Hematopoietic multipotent progenitor cell treated with erythropoietin and hydrocortisone succinate and interleukin-3 and kit ligand, for 4 days (in vitro differentiated cells): ENCODE measurements around the gene ZMYND19.
A peak's percentile ranks its signal among the peaks of the same experiment; 100 is the strongest.
"Not testable (repeated sequence)": the region's sequence is repeated elsewhere in the genome, so short reads cannot be mapped to it uniquely, and the experiment has no call there.

Experiments used
- DNase-seq: peaks from one replicate; pipeline ENCODE4 v3.0.0-alpha.2; 2015

The ZMYND19 gene

DNA sequence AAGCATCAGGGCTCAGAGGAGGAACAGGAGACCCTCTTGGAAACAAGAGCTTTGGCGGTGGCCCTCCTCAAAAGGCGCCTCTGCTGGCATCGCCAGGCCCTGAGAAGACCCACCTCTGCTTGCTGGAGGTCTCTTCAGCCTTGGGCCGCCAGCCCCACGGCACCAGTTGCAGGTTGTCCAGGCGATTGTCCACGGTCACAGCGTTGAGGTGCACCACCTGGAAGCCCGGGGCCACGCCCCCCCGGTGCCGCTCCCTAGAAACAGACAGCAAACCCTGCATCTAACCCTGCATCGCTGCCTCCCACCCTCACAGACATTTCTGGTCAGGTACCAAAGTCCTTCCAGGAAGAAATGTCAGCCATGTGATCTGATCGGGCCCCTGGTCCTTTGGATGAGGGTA is 3.5 kb downstream of the ZMYND19 start:
- no peak for DNase-seq

DNA sequence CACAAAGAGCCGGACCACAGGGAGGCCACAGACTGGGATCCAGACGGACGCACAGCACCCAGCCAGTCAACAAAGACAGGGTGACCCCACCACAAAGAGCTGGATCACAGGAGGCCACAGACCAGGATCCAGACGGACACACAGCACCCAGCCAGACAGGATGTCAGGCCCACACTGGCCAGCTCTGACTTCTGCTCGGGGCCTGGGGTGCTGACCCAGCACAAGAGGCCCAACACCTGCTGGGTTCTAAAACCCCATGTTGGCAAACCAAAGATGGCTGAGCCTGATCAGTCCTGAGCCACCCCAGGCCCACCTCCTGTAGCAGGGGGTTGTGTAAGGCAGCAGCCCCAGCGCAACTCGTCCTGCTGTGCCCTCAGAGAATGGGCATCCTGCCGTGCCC is 6.4 kb downstream of the ZMYND19 start:
- DNase-seq: no peak

DNA sequence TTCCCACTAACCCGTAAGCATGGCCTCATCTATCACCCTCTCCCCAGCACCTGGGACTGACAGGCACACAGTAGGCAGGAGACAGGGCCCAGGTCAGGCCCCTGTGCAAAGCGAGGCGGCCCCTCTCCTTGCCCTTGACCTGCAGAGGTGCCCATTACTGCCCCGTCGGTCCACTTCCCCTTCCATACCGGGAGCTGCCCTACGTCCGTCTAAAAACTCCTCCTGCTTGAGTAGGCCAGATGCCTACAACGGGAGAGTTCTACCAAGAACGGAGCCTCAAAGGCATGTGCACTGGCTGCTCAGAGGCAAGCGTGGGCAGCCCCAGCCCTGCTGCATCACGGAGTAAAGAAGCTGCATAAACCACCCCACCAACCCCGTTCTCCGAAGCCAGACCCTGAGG is 7.0 kb downstream of the ZMYND19 start:
- DNase-seq: no peak

DNA sequence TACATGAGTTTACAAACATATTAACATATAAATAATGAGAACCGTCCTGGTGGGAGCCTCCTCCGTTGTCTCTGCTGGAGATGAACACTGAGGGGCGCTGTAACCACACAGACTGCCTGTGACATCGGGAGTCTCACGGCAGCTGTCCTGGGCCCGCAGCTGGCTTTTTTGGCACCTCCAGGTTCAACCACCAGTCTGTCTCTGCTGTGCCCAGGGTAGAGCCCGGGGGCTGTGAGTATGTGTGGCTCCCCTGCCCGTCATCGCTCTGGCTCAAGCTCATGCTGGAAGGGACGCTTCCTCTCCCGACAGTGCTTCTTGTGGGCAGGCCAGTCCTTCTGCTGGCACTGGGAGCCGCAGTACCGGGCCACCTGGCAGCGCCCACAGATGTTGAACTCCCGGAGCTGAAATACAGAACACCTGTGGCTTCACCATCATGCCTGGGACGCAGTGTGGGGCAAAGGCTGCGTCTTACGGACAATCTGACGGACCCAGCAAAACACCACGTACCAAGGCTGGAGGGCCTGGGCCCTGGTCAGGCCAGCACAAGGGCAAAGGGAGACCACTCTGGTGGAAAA is 7.9 kb downstream of the ZMYND19 start:
- peak; percentile 62 for DNase-seq

DNA sequence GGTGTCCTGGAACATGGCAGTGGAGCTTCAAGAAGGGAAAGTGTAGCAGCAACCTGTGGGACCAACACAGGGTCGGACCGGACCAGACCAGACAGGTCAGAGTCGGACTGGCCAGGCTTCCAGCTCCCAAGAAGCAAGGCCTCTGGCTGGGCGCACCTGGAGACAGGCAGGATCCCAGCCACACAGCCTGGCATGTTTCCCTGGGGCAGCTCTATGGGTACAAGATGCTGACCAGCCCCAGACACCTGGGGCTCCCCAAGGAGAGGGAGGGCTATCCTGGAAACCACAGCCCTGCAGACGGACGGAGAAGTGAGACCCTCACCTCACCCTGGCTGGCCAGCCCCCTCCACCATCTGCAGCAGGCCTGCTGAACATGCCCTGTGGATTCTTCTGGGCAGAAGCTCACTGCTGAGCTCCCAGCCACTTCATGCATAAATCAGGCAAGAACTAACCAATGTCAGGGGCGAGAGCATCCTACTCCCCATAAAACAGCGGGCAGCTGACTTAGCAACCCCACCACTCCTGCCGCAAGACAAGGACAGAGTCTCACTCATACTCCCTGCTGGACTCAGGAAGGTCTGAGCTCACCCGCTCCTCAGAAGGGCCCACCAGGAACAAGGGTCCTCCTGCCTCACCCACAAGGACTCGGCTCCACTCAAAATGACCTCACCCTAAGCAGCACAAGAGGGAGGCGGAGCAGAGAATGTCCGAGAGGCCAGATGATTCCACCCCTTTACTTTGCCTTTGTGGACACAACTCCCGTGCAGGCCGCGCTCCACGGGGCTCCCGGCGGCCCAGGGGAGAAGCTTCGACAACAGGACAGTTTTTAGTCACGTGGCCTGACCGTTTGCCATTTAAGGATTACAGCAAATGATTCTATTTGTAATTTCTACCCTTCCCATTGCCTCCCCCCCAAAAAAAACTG is 8.7 kb downstream of the ZMYND19 start:
- DNase-seq: no peak

DNA sequence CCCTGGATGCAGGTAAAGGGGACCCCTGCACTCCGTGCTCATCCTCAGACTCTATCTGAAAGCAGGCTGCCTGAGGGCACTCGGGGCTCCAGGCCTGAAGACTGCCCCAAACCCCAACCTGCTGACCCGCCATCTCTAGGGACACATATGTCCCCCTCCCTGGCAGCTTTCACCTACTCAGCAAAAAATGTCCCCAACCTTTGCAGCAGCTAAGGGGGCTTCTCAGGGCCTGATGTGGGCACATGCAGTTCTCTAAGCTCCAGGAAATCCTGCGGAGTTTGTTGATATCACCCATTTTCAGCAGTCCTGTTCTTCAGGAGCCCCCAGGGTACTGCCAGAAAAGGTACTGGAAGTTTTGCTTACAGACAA is 9.4 kb downstream of the ZMYND19 start:
- DNase-seq: no peak

DNA sequence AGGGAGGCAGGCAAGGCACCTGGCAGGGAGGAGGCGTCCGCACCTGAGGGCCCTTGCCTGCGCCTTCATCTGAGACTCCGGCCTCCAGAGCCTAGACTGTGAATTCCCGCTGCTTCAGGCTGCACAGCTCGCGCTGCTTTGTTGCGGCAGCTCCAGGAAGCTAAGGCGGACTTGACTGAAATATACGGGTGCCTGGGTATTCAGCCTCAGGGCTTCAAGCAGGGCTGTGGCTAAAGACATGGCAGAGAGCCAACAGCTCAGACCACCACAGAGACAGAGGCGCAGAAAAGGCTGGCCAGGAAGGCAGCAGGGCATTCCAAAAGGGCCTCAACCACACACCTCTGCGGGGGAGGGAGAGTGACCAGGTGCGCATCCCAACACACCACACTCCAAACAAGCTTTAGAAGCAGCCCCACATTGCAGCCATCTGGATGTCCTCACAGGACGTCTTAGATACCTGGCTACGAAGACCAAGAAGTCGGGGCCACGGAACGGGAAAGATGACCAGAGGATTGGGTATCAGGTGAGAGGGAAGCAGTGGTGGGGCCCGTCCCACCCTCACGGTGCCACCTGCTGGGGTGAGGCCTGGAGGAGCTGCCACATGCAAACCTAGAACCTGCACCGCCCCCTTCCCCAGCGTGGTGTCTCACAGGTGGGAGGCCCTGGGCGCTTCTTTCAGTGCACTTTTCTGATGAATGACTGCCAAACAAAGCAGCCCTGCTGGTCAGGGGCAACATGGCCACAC is 9.9 kb downstream of the ZMYND19 start:
- DNase-seq: peak; percentile 32

DNA sequence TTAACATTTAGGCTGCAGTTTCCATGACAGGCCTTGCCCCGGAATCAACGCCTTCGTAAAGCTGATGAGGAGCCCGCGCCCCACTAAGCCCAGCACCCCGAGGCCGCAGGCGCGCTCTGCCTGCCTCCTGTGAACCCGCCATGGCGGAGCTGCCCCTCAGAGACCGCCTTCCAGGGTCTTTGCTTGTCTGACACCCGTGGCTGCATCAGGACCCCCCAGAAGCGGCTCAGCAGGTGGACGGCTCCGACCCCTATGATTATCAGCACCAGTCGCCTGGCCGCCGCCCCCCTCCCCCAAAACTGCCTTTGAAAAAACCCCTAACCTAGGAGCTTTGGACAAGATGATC is 11.1 kb downstream of the ZMYND19 start:
- no peak for DNase-seq

DNA sequence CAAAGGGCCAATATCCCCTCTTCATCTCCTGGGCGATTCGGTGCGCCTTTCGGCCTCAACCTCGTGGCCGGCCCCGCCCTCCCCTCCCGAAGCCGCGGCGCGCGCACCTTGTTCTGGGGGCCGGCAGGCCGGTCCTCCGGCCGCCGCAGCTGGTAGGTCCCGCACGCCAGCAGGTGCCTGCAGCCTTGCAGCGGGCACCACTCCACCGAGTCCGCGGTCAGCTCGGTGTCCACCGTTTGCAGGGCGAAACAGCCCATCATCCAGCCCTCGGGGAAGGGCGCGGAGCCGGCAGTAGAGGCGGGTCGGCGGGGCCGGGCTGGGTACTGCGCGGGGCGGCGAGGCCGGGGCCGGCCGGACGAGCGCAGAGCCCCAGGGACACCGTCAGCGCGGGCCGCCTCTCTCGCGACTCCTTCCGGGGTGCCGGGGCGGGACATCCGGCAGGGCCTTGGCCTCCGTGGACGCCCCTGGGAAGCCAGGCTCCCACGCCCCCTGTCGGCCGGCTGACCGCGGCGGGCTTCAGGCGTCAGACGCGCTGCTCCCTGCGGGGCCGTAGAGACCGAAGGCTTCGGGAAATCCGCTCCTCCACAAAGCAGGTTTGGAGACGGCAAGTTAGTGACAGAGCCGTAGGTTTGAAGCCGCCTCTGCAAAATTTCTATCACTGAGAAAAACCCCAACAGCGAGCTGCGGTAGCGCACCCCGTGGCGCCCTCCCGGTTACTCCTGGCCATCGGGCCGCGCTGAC is 11.6 kb downstream of the ZMYND19 start, which contains the start of gene DPH7:
Gene DPH7 (minus strand): TSS at position 408 of the 741 bp plus-strand sequence. CDS start 148 bp downstream, at position 260.
- DNase-seq: peak; percentile 97

DNA sequence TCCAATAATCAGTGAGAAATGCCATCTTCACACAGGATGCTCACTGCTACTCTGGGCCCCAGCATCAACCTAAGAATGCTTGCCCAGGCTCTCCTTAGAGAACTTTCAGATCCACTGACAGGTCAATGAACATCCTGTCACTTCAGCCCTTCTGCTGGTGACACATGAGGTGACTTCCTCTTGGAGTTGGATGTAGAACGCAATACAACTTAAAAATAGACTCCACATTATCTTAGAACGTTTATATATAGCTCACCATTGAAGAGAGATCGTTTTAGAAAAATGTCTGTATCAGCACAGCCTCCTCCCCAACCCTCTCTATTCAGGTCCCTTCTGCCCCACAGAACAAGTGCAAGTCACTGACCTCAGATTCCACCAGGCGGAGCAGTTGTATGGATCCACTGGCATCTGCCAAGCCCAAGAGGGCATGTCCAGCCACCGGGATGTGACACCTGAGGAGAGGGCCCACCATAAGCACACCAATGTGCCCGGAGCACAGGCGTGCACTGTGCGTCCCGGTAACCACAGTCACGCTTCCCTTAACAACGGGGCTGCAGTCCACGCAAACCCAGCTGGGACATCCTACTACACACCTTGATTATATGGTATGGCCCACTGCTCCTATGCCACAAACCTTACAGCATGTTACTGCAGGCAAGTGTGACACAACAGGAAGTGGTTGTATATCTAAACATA is 14.4 kb downstream of the ZMYND19 start:
- DNase-seq: peak; percentile 26

DNA sequence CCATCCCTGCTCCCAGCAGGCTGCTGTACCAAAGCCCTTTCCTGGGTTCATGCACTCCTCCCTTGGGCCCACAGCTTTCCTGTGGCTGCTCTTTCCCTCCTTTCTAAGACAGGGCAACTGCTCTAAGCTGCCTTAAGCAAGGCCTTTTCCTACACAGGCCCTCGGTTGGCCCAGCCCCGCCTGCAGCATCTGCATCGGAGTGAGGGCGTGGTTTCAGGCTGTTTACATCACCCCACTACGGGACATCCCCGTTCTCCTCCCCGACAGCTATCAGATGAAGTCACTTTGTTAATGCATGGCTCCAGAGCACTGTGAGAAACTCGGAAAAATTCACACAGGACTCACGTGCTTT is 15.0 kb downstream of the ZMYND19 start:
- peak; percentile 16 for DNase-seq

DNA sequence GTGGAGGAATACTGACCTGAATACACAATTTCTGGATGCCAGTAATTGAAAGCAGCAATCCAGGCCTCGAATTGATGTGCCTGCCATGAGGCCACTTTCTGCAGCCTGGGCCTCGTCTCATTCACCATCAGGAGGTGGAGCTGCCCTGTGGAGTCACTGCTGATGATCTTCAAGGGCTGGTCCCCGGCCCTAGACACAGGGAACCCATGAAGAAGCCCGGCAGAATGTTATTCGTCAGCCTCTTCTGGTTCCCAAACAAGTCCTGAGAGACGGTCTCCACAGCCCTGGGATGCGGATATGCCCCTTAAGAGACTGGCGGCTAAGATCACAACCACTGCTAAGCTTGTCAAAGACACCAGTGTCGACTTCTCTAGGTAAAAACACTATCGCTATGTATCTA is 16.1 kb downstream of the ZMYND19 start:
- no peak for DNase-seq

DNA sequence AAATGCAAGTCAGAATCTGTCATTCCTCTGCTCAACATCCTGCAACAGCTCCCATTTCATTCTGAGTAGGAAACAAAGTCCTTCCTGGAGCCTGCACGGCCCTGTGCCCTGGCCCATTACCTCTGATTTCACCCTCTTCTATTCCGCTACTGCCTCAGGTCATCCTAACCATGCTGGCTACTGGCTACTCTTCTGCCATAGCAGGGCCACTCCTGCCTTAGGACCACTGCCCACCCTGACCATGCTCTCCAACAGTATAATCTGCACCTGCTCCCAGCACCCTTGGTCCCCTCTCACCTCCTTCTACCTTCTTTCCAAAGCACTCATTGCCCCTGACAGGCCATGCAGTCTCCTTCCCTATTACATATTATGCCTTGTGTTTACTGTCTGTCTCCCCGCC is 19.7 kb downstream of the ZMYND19 start:
- no peak for DNase-seq

DNA sequence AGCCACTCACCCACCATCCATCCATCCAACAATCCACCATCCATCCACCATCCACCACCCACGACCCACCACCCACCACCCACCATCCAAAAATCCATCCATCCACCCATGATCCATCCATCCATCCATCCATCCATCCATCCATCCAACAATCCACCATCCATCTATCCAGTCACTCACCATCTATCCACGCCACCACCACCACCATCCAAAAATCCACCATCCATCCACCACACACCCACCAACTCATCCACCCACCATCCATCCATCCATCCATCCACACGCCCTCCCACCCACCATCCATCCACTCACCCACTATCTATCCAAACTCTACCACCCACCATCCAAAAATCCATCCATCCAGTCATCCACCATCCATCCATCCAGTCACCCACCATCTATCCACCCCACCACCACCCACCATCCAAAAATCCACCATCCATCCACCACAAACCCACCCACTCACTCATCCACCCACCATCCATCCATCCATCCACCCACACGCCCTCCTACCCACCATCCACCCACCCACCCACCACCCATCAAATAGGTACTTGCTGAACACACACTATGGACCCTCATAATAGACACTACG is 20.6 kb downstream of the ZMYND19 start:
- DNase-seq: no peak

DNA sequence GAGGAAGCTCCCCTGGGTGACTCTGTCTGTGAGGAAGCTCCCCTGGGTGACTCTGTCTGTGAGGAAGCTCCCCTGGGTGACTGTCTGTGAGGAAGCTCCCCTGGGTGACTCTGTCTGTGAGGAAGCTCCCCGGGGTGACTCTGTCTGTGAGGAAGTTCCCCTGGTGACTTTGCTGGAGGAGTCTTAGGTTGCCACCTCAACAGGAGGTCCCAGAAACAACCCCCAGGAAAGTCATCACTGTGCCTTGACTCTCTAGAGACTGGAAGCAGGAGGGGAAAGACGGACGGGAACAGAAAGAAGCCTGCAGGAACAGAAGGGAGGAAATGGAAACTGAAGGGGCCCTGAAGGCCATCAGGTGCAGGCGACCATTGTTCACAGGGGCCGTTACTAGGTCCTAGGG is 21.9 kb downstream of the ZMYND19 start:
- not testable (repeated sequence) for DNase-seq

DNA sequence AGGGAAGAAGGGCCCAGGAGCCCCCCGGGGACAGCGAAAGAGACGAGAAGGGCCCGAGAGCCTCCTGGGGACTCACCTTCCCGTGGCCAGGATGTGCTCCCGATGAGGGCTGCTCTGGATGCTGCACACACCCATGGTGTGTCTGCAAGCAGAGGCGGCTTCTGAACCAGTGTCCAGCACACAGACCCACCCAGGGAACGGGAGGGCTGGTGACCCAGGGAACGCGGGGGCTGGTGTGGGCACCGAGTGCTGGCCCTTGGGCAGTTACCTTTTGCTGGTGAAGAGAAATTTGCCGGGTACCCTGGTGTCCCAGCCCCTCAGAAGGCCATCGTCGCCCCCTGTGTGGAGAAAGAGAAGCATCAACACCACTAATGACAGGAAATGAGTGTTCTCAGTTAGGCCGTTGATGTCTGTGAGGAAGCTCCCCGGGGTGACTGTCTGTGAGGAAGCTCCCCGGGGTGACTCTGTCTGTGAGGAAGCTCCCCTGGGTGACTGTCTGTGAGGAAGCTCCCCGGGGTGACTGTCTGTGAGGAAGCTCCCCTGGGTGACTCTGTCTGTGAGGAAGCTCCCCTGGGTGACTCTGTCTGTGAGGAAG is 25.4 kb downstream of the ZMYND19 start:
- DNase-seq: no peak

DNA sequence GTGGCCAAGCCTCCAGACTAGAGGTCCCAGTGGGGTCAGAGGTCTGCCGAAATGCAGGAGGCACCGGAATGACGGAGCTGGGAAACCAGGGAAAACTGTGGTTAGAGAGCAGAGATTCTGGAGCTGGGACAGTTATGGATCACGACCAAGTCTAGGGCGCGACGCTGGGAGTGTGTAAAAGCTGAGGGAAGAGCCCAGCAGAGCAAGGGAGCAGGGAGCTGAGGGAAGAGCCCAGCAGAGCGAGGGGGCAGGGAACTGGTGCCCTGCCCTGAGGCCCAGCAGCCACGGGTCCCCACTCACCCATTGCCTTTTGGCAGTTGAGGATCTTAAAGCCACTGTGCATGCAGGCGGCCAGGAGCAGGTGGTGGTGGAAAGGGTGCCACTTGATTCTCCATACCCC is 26.2 kb downstream of the ZMYND19 start:
- no peak for DNase-seq

DNA sequence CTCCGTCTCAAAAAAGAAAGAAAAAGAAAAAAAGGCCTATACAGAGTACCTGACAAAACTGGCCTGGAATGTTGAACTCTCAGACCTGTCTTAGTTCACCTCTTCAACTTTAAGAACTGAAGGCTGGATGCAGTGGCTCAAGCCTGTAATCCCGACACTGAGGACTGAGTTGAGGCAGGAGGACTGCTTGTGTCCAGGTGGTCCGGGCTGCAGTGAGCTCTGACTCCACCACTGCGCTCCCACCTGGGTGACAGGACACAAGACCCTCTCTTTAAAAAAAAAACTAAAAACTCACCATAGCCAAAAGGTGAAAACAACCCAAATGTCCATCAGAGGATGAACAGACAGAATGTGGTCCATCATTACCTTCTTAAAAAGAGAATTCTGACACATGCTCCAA is 32.2 kb downstream of the ZMYND19 start:
- no peak for DNase-seq

DNA sequence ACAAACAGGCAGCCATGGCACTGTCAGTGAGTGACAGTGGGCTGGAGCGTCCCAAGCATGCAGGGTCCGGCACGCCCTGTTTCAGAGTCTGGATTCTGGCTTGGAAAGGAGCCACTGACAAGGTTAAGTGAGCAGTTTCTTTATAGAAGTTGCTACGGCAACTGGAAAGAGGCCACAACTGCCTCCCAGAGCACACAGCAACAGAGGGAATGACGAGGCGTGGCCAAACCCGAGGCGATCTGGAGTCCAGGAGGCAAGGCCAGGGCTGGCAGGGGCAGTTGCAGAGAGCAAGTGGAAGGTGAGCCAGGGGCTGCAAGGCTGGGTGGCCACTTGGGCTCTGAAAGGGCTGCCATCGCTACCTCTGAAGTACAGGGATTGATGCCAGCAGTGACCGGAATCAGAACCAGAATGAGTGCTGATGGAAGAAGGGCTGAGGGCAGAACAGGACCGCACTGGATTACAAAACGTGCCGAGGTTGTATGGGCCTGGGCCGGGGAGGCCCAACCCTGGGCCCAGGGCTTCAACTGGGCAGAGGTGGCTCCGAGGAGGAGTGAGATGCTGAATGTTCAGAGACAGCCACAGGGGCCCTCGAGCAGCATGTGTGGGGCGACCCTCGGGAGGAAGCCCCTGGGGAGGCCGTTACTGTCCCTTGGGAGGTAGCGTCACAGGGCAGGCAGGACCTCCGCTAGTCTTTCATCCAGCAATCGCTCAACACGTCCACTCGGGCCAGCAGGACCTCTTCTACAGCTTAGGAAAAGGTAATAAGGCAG is 34.1 kb downstream of the ZMYND19 start:
- no peak for DNase-seq

DNA sequence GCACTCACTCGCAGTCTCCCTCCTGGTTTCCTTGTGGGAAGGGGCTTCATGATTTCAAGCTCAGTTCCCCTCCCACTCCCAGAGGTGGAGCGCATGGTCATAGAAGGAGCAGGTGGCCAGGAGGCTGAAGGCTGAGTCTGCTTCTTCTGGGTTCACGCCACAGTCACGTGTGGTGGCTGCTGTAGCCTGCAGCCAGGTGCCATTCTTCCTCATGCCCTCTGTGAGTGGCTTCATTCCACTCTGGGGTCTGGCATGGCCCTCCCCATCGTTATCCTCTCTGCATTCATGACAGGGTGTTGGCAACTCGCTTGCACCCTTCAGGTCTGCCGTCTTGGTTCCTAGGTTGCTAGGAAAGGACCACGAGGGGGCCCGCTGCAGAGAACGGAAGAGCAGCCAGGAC is 35.1 kb downstream of the ZMYND19 start:
- DNase-seq: no peak

DNA sequence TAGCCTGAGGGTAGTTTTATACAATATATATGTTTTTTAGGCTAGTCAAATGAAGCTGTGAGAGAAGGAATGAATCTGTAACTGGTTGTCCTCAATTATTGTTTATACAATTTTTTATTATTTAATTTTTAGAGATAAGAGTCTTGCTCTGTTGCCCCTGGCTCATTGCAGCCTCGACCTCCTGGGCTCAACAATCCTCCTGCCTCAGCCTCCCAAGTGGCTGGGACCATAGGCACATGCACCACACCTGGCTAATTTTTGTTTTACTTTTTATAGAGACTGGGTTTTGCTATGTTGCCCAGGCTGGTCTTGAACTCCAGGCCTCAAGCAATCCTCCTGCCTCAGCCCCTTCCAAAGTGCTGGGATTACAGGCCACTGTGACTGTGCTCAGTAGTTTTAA is 36.0 kb downstream of the ZMYND19 start:
- DNase-seq: no peak
